Tibial nerve (tissue), 4 donors: Measurements from ENCODE around the gene MMADHC. TPM values are rescaled to one million over a fixed set of nuclear protein-coding genes. Genes with fewer than 3 reads are reported as not detected.

ENCODE experiments used
- DNase-seq, 2 donors: peaks; one replicate each; pipeline ENCODE4 v3.0.0-alpha.2; 2019; ENCODE audit warnings: low spot score in 2 of 2
- H3K27ac ChIP-seq, 4 donors: fragments of 200-600 bp; sonication (generic) in 3 of 4; one replicate each; pipeline ENCODE4 v1.5.1; 2017 to 2019; ENCODE audit warnings: mild to moderate bottlenecking in 1 of 4
- H3K27me3 ChIP-seq, 2 donors: fragments of 200-600 bp; sonication (generic) in 1 of 2; one replicate each; pipeline versions ENCODE4 v1.5.1 to v1.6.0; 2017 to 2019
- H3K36me3 ChIP-seq, 3 donors: fragments of 200-600 bp; sonication (generic); one replicate each; pipeline ENCODE4 v1.5.1; 2018 to 2019
- H3K4me1 ChIP-seq, 4 donors: fragments of 200-600 bp; sonication (generic) in 3 of 4; one replicate each; pipeline ENCODE4 v1.5.1; 2017 to 2019
- H3K4me3 ChIP-seq, 4 donors: fragments of 200-600 bp; sonication (generic) in 3 of 4; one replicate each; pipeline ENCODE4 v1.5.1; 2017 to 2019; ENCODE audit warnings: mild to moderate bottlenecking in 1 of 4, moderate library complexity in 1 of 4
- H3K9me3 ChIP-seq, 4 donors: fragments of 200-600 bp; sonication (generic) in 3 of 4; one replicate each; pipeline ENCODE4 v1.5.1; 2017 to 2019
- EP300 ChIP-seq, 2 donors: sonication (generic); formaldehyde crosslinking; IDR thresholded peaks; one replicate each; pipeline ENCODE4 v1.6.1; 2017; ENCODE audit warnings: antibody characterized with exemption in 2 of 2, mild to moderate bottlenecking in 1 of 2
- POLR2A ChIP-seq, 2 donors: fragments of 450-650 bp; IDR thresholded peaks; one replicate each; pipeline ENCODE4 v1.6.1; 2017; ENCODE audit warnings: antibody characterized with exemption in 2 of 2, mild to moderate bottlenecking in 2 of 2, moderate library complexity in 2 of 2
- WGBS, 2 donors: methylation state at CpG; one replicate each; pipeline ENCODE4 v1.1.5; 2018; 5-methylcytosine and 5-hydroxymethylcytosine counted together
- total RNA-seq, 4 donors: library from RNA; depleted of rRNA; stranded (reverse); fragments of >200 nt; gene quantifications; one replicate each; pipeline ENCODE4 v1.1.0, GENCODE V29; 2016
- TF ChIP-seq, protein P1 (sequence below), 5 experiments: fragments of 200-600 bp in 3 of 5; fragments of 450-650 bp in 2 of 5; sonication (generic) in 3 of 5; IDR thresholded peaks; one replicate each; pipeline ENCODE4 v1.5.1; 2016 to 2019; ENCODE audit warnings: antibody characterized with exemption in 5 of 5, mild to moderate bottlenecking in 3 of 5, moderate library complexity in 2 of 5

The MMADHC gene
- total RNA-seq, 4 donors from 2014 or later: 44.5 to 58.2 (median 54.0) TPM

DNA sequence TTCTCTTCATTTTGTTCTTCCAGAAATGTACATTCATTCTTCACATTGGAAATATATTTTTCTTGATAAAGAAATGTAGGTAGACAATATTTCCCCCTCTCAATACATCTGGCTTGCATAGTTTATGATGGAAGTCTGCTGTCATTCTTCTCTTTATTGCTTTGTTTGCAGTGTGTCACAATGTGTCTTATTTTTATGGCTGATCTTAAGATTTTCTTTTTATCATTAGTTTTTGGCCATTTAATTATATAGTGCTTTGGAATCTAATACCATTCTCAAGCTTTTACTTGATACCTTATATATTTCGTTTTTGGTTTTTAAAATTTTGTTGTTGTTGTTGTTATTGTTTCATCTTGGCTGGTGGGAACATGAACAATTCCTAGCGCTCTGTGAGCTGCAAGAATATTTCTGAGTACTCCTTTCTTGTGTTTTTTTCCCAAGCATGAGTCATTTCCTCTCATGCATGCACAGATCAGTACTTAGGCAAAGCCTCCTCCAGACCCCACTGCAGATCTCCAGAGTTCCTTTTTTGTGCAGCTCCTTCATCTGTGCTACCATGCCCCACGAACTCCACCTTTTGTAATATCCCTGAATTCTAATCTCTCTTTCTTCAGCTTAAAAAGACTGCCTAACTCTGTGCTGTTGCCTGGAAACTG is 13.7 kb upstream of the MMADHC start:
- Histone ChIP-seq H3K27me3 (no peaks in the 10 kb centered on the region), H3K36me3 (no peaks in the 10 kb centered on the region), H3K9me3 (peaks cover 0 to 11% (median 5%) of the 10 kb centered on the region in 4 donors), H3K4me1 (peaks cover 0 to 5% (median 0%) of the 10 kb centered on the region in 4 donors), H3K4me3 (no peak overlapping the region), H3K27ac (no peak overlapping the region)
- DNase-seq: no peak
- TF ChIP-seq EP300 (IDR thresholded peaks at IDR 0.05) (no peak), POLR2A (IDR thresholded peaks at IDR 0.05) (no peak)
- TF ChIP-seq, protein P1, sequence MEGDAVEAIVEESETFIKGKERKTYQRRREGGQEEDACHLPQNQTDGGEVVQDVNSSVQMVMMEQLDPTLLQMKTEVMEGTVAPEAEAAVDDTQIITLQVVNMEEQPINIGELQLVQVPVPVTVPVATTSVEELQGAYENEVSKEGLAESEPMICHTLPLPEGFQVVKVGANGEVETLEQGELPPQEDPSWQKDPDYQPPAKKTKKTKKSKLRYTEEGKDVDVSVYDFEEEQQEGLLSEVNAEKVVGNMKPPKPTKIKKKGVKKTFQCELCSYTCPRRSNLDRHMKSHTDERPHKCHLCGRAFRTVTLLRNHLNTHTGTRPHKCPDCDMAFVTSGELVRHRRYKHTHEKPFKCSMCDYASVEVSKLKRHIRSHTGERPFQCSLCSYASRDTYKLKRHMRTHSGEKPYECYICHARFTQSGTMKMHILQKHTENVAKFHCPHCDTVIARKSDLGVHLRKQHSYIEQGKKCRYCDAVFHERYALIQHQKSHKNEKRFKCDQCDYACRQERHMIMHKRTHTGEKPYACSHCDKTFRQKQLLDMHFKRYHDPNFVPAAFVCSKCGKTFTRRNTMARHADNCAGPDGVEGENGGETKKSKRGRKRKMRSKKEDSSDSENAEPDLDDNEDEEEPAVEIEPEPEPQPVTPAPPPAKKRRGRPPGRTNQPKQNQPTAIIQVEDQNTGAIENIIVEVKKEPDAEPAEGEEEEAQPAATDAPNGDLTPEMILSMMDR (IDR thresholded peaks at IDR 0.05): no peak
- WGBS, 2 donors: 53 to 55% methylated on average over 3 of the region's 3 CpGs

DNA sequence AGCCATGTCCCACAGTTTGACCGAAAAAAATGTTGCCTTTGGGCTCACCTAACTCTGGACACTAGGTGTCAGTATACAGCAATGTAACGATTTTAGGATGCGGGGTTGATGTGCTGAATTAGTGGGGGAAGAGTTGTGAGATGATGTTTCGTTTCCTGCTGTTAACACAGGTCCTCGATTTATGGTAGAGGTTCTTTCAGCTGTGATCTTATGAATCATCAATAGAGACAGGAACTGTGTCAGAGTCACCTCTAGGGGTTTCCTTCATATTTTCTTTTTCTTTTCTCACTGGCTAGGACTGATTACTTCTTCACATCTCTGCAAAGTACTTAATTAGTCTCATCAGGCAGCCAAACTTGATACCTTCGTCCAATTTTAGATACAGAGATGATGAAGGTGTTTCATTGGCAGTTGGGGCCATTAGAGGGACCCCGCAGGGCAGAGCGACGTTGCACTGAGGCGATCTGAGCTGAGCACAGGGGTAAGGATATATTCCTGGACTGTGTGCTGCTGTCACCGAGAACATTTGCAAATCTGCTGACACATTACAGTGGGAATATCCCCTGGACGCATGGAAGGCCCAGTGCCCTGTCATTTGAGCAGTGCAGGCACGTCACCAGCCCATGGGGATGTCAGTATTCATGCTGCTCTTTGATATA is 10.2 kb upstream of the MMADHC start:
- DNase-seq: peak in 1 of 2 donors; percentile 57
- H3K27ac ChIP-seq: no peak overlapping the region
- no peaks in the 10 kb centered on the region for H3K27me3 ChIP-seq
- H3K36me3 ChIP-seq: no peaks in the 10 kb centered on the region
- H3K4me1 ChIP-seq: peaks cover 0 to 5% (median 0%) of the 10 kb centered on the region in 4 donors
- WGBS, 2 donors: 13 to 19% methylated on average over 13 of the region's 13 CpGs
- TF ChIP-seq, protein P1 (IDR thresholded peaks at IDR 0.05): peak; percentile 71 to 87 (median 85)
- TF ChIP-seq EP300 (IDR thresholded peaks at IDR 0.05): peak in 1 of 2 donors; percentile 52
- no peak for TF ChIP-seq POLR2A (IDR thresholded peaks at IDR 0.05)
- H3K9me3 ChIP-seq: peaks cover 0 to 11% (median 5%) of the 10 kb centered on the region in 4 donors
- H3K4me3 ChIP-seq: peak overlapping the region in 2 of 4 donors; percentile 23 to 27

DNA sequence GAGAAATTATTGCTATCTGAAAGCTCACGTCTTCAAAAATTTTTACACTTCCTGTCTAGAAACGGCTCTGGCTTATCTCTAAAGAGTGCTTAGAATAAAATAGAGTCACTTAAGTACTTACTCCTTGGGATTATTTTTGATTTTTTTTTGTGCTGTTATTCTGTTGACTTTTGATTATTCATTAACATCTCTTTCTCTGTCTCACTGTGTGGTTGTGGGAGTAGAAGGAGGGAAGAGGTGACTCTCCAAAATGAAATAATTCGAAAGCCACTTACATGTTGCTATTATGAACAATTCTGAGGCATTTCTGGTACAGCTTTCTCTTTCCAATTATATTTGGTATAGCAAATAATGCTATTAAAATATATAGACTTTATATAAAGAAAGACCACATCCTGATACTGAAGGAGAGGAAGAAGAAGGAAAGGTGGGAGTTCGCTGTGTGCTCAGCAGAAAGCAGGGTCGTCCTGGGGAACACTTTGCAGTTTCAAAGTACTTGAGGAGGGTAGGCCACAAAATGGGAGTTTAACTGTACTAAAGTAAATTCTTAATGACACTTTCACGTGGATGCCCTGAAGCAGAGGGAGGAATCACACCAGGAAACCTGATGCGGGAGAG is 9.6 kb upstream of the MMADHC start:
- no peak overlapping the region for H3K4me3 ChIP-seq
- no peak for DNase-seq
- H3K27ac ChIP-seq: no peak overlapping the region
- no peaks in the 10 kb centered on the region for H3K36me3 ChIP-seq
- H3K4me1 ChIP-seq: peaks cover 0 to 5% (median 0%) of the 10 kb centered on the region in 4 donors
- 56 to 57% methylated on average over 7 of the region's 7 CpGs for WGBS, 2 donors
- H3K9me3 ChIP-seq: peaks cover 0 to 11% (median 5%) of the 10 kb centered on the region in 4 donors
- no peaks in the 10 kb centered on the region for H3K27me3 ChIP-seq
- TF ChIP-seq, protein P1 (IDR thresholded peaks at IDR 0.05): no peak
- TF ChIP-seq POLR2A (IDR thresholded peaks at IDR 0.05) (no peak), EP300 (IDR thresholded peaks at IDR 0.05) (no peak)

DNA sequence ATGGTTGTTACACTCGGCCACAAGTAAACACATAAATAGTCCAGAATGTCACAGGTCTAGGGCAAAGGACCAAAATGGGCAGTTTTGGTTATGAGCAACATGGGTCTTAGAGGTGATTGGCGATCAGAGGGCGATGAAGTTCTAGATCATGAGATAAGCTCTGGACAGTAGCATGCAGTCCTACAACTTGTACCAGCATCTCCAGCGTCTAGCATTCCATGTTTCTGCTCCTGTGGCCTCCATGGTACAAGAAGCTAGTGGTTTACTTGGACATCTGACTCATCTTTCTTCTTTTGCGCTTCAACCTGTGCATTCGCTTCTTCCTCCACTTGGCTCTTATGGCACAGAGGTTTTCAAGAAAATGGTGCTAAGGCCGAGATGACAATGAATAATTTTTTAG is 8.9 kb upstream of the MMADHC start:
- 92 to 94% methylated on average over 7 of the region's 7 CpGs for whole genome bisulfite sequencing, 2 donors
- no peak overlapping the region for H3K27ac ChIP-seq
- no peak for TF ChIP-seq EP300 (IDR thresholded peaks at IDR 0.05)
- TF ChIP-seq, protein P1 (IDR thresholded peaks at IDR 0.05): no peak
- no peak for TF ChIP-seq POLR2A (IDR thresholded peaks at IDR 0.05)
- peaks cover 0 to 9% (median 4%) of the 10 kb centered on the region in 4 donors for H3K9me3 ChIP-seq
- H3K27me3 ChIP-seq: no peaks in the 10 kb centered on the region
- no peak overlapping the region for H3K4me3 ChIP-seq
- H3K4me1 ChIP-seq: peaks cover 0 to 5% (median 0%) of the 10 kb centered on the region in 4 donors
- H3K36me3 ChIP-seq: no peaks in the 10 kb centered on the region
- DNase-seq: no peak
